H1 (cell line): Measurements from ENCODE around the gene PCDHB5. TPM values are rescaled to one million over a fixed set of nuclear protein-coding genes. Genes with fewer than 3 reads are reported as not detected.

Source experiments
- ASH2L ChIP-seq: fragments of 200-600, 300-600 bp; sonication (generic); IDR thresholded peaks from one replicate; pipeline ENCODE4 v1.7.1; 2017; ENCODE audit warnings: low read length
- BACH1 ChIP-seq: IDR thresholded peaks from 2 replicates; pipeline ENCODE4 v1.6.1; 2012; ENCODE audit warnings: low read length, improper control_type of control experiment
- CREB1 ChIP-seq: IDR thresholded peaks from 2 replicates; pipeline ENCODE4 v1.6.1; 2012; ENCODE audit warnings: inconsistent platforms
- EP300 ChIP-seq, 2 experiments: IDR thresholded peaks; 1 replicate in 1 of 2; 2 replicates in 1 of 2; pipeline ENCODE4 v1.6.1; 2011 to 2012; ENCODE audit warnings: low read depth in 2 of 2, low read length in 2 of 2, mild to moderate bottlenecking in 2 of 2, borderline replicate concordance in 1 of 2, inconsistent platforms in 1 of 2, moderate library complexity in 1 of 2
- MAFK ChIP-seq: IDR thresholded peaks from 2 replicates; pipeline ENCODE4 v1.6.1; 2012; ENCODE audit warnings: low read depth, mild to moderate bottlenecking, improper control_type of control experiment, low read length
- PHF8 ChIP-seq: fragments of 200-600 bp; sonication (generic); conservative IDR thresholded peaks from 2 replicates; pipeline ENCODE4 v1.7.1; 2012; ENCODE audit warnings: low read depth, mild to moderate bottlenecking, inconsistent platforms, low read length, moderate library complexity
- POLR2A ChIP-seq, 2 experiments: IDR thresholded peaks; 1 replicate in 1 of 2; 2 replicates in 1 of 2; pipeline ENCODE4 v1.6.1; 2011; ENCODE audit warnings: low read depth in 2 of 2, low read length in 2 of 2, mild to moderate bottlenecking in 2 of 2; ENCODE audit errors: control extremely low read depth in 1 of 2
- POLR2AphosphoS5 ChIP-seq: IDR thresholded peaks from 2 replicates; pipeline ENCODE4 v1.6.1; 2011; ENCODE audit warnings: low read depth, low read length
- RAD21 ChIP-seq, 2 experiments: IDR thresholded peaks in 1 of 2; conservative IDR thresholded peaks in 1 of 2; 2 replicates each; pipeline ENCODE4 v1.6.1; 2011; ENCODE audit warnings: low read depth in 2 of 2, low read length in 2 of 2, improper control_type of control experiment in 1 of 2, inconsistent platforms in 1 of 2, mild to moderate bottlenecking in 1 of 2, moderate library complexity in 1 of 2
- polyA plus RNA-seq, 7 experiments: library from polyadenylated mRNA; depleted of rRNA in 3 of 7; stranded (reverse) in 5 of 7; unstranded in 2 of 7; fragments of >200 nt in 5 of 7; fragments of 200-250 nt in 2 of 7; gene quantifications; 1 replicate in 5 of 7; 2 replicates in 1 of 7; 4 replicates in 1 of 7; pipeline versions ENCODE4 v1.2.1 to v1.2.3, GENCODE V29; 2011 to 2013; ENCODE audit warnings: missing spikeins in 2 of 7, mixed read lengths in 2 of 7
- total RNA-seq: library from RNA; stranded (reverse); fragmentation: NEBNext Ultra II Directional; extraction: Animal tissue kit (Norgen Biotek cat#: 25700); gene quantifications from 2 replicates; pipeline ENCODE4 v1.2.1, GENCODE V29; 2021
- TF ChIP-seq, protein P1 (sequence below): IDR thresholded peaks from 2 replicates; pipeline ENCODE4 v1.6.1; 2012; ENCODE audit warnings: inconsistent platforms
- TF ChIP-seq, protein P2 (sequence below), 3 experiments: IDR thresholded peaks; 1 replicate in 2 of 3; 2 replicates in 1 of 3; pipeline versions ENCODE4 v1.5.1 to v1.6.1; 2011; ENCODE audit warnings: low read length in 3 of 3, mild to moderate bottlenecking in 3 of 3, inconsistent platforms in 2 of 3, low read depth in 1 of 3, moderate library complexity in 1 of 3; ENCODE audit not compliant: insufficient read depth in 1 of 3; ENCODE audit errors: control extremely low read depth in 1 of 3

Gene PCDHB5
- total and polyA plus RNA-seq, 2 of the 8 experiments (the other 6 are each of a cell fraction or from before 2014, with no cell fraction given), result 2.4 to 8.2 TPM

DNA sequence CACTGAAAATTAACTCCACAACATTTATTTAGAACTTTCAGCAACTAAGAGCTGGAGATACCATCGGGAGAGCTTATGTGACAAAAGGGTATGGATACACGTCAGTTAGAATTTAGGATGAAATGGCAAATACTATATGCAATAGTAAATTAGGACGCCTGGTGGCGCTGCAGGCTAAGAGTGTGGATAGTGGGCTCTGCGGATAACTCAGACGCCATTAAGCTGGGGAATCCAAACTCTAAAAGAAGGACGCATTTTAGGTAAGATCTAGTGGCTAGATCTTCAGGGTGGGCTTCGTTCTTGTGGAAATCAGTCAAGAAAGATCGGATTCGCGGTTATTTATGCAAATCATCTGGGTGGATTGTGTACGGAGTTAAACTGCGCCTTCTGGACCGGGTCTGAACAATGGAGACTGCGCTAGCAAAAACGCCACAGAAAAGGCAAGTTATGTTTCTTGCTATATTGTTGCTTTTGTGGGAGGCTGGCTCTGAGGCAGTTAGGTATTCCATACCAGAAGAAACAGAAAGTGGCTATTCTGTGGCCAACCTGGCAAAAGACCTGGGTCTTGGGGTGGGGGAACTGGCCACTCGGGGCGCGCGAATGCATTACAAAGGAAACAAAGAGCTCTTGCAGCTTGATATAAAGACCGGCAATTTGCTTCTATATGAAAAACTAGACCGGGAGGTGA, at the start of gene PCDHB5 (continued):
- TF ChIP-seq RAD21 (IDR thresholded peaks at IDR 0.05 in 1 of 2, conservative IDR thresholded peaks at IDR 0.05 in 1 of 2; ENCODE audit: low read depth in 2 of 2, low read length in 2 of 2) (peak; percentile 77 to 79), ASH2L (peak; percentile 33), BACH1 (0 out of 2 replicates have a peak, but pooled peaks have one; percentile 33), CREB1 (0 out of 2 replicates have a peak, but pooled peaks have one; percentile 7), POLR2A (IDR thresholded peaks at IDR 0.05; ENCODE audit: control extremely low read depth in 1 of 2, low read depth in 2 of 2, low read length in 2 of 2) (peak in 1 of 2 experiments; percentile 49; a peak in 1 of 3 replicates), MAFK (0 out of 2 replicates have a peak, but pooled peaks have one; percentile 8), EP300 (IDR thresholded peaks at IDR 0.05; ENCODE audit: borderline replicate concordance in 1 of 2, low read depth in 2 of 2, low read length in 2 of 2) (no peak), PHF8 (no peak), POLR2AphosphoS5 (0 out of 2 replicates have a peak, but pooled peaks have one; percentile 35)
- TF ChIP-seq, protein P1, sequence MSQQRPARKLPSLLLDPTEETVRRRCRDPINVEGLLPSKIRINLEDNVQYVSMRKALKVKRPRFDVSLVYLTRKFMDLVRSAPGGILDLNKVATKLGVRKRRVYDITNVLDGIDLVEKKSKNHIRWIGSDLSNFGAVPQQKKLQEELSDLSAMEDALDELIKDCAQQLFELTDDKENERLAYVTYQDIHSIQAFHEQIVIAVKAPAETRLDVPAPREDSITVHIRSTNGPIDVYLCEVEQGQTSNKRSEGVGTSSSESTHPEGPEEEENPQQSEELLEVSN, result no peak
- TF ChIP-seq, protein P2, sequence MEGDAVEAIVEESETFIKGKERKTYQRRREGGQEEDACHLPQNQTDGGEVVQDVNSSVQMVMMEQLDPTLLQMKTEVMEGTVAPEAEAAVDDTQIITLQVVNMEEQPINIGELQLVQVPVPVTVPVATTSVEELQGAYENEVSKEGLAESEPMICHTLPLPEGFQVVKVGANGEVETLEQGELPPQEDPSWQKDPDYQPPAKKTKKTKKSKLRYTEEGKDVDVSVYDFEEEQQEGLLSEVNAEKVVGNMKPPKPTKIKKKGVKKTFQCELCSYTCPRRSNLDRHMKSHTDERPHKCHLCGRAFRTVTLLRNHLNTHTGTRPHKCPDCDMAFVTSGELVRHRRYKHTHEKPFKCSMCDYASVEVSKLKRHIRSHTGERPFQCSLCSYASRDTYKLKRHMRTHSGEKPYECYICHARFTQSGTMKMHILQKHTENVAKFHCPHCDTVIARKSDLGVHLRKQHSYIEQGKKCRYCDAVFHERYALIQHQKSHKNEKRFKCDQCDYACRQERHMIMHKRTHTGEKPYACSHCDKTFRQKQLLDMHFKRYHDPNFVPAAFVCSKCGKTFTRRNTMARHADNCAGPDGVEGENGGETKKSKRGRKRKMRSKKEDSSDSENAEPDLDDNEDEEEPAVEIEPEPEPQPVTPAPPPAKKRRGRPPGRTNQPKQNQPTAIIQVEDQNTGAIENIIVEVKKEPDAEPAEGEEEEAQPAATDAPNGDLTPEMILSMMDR (IDR thresholded peaks at IDR 0.05; ENCODE audit: control extremely low read depth in 1 of 3, insufficient read depth in 1 of 3, low read depth in 1 of 3, low read length in 3 of 3), result peak; percentile 43 to 77 (median 72)
